Measurements from ENCODE around the gene DDIT4.

GRCh38 chr10:72263613-72264241, 10.0 kb upstream of the DDIT4 start:
- TF ChIP-seq POLR2A (IDR thresholded peaks at IDR 0.05) (no peak), CTCF (IDR thresholded peaks at IDR 0.05) (no peak)

All from testis (tissue), 2 donors.